ENCODE measurements around the gene SART3.

Gene SART3

GRCh38 chr12:108510836-108511235 lies 50.1 kb downstream of the SART3 start:
- Histone ChIP-seq H3K79me2 (ENCODE audit: control insufficient read depth, insufficient read depth, low read length, poor library complexity) (peaks cover 5% of the 10 kb centered on the region), H3K4me3 (ENCODE audit: low read depth, low read length) (no peak overlapping the region), H2BK12ac (ENCODE audit: low read length) (no peak overlapping the region), H3K4me2 (ENCODE audit: low read length) (no peak overlapping the region), H2AFZ (ENCODE audit: insufficient read depth, low read length, poor library complexity) (no peak overlapping the region), H3K27me3 (ENCODE audit: insufficient read depth, low read length) (no peaks in the 10 kb centered on the region), H3K18ac (ENCODE audit: low read length) (no peak overlapping the region), H4K12ac (ENCODE audit: low read depth, low read length) (no peak overlapping the region), H3K23ac (ENCODE audit: low read length) (no peak overlapping the region), H2AK5ac (ENCODE audit: low read length) (no peak overlapping the region), H4K8ac (ENCODE audit: low read depth, low read length) (no peak overlapping the region), H3K4ac (ENCODE audit: low read depth, low read length) (no peak overlapping the region), H3K79me1 (ENCODE audit: low read length) (peaks cover 5% of the 10 kb centered on the region), H3K9ac (ENCODE audit: low read length) (no peak overlapping the region), H4K91ac (ENCODE audit: low read depth, low read length) (no peak overlapping the region), H3K14ac (ENCODE audit: low read length) (no peak overlapping the region), H3K27ac (ENCODE audit: low read depth, low read length) (no peak overlapping the region), H3K9me3 (ENCODE audit: insufficient read depth, low read depth, low read length) (no peaks in the 10 kb centered on the region), H3K4me1 (ENCODE audit: control insufficient read depth in 1 of 2, insufficient read depth in 2 of 2, low read length in 2 of 2) (peaks cover 4 to 5% of the 10 kb centered on the region in 2 experiments), H3K36me3 (ENCODE audit: control insufficient read depth in 1 of 2, insufficient read depth in 2 of 2, low read length in 2 of 2) (no peaks in the 10 kb centered on the region), H2BK5ac (ENCODE audit: low read depth, low read length, poor library complexity) (no peak overlapping the region), H2BK120ac (ENCODE audit: insufficient read depth, low read length, poor library complexity) (no peak overlapping the region)
- no peak for DNase-seq
- no CpG with 5 or more reads among the region's 2 CpGs for whole genome bisulfite sequencing (ENCODE audit: extremely low coverage, insufficient coverage, insufficient read length)

- no peak overlapping the region for H3K27ac ChIP-seq (ENCODE audit: low read depth, low read length)
- no CpG with 5 or more reads among the region's 1 CpG for WGBS (ENCODE audit: extremely low coverage, insufficient coverage, insufficient read length)
- no peaks in the 10 kb centered on the region for H3K79me1 ChIP-seq (ENCODE audit: low read length)
- no peak for DNase-seq
- H3K79me2 ChIP-seq (ENCODE audit: control insufficient read depth, insufficient read depth, low read length, poor library complexity) = no peaks in the 10 kb centered on the region
- H3K4me1 ChIP-seq (ENCODE audit: control insufficient read depth in 1 of 2, insufficient read depth in 2 of 2, low read length in 2 of 2) = peaks cover 2 to 3% of the 10 kb centered on the region in 2 experiments
- H3K27me3 ChIP-seq (ENCODE audit: insufficient read depth, low read length) = no peaks in the 10 kb centered on the region
- no peak overlapping the region for H3K4me2 ChIP-seq (ENCODE audit: low read length)
- H4K8ac ChIP-seq (ENCODE audit: low read depth, low read length) = no peak overlapping the region
- no peak overlapping the region for H3K18ac ChIP-seq (ENCODE audit: low read length)
- no peak overlapping the region for H3K23ac ChIP-seq (ENCODE audit: low read length)
- H4K91ac ChIP-seq (ENCODE audit: low read depth, low read length) = no peak overlapping the region
- H2BK120ac ChIP-seq (ENCODE audit: insufficient read depth, low read length, poor library complexity) = no peak overlapping the region
- no peak overlapping the region for H3K9ac ChIP-seq (ENCODE audit: low read length)
- no peak overlapping the region for H2AFZ ChIP-seq (ENCODE audit: insufficient read depth, low read length, poor library complexity)
- no peak overlapping the region for H2AK5ac ChIP-seq (ENCODE audit: low read length)
- no peaks in the 10 kb centered on the region for H3K9me3 ChIP-seq (ENCODE audit: insufficient read depth, low read depth, low read length)
- H2BK5ac ChIP-seq (ENCODE audit: low read depth, low read length, poor library complexity) = no peak overlapping the region
- H3K36me3 ChIP-seq (ENCODE audit: control insufficient read depth in 1 of 2, insufficient read depth in 2 of 2, low read length in 2 of 2) = no peaks in the 10 kb centered on the region
- H2BK12ac ChIP-seq (ENCODE audit: low read length) = no peak overlapping the region
- no peak overlapping the region for H3K4me3 ChIP-seq (ENCODE audit: low read depth, low read length)
- no peak overlapping the region for H4K12ac ChIP-seq (ENCODE audit: low read depth, low read length)
- no peak overlapping the region for H3K4ac ChIP-seq (ENCODE audit: low read depth, low read length)
- no peak overlapping the region for H3K14ac ChIP-seq (ENCODE audit: low read length)
These were observed 51.2 kb downstream of the SART3 start for GRCh38 chr12:108509806-108510205.

GRCh38 chr12:108507971-108508642 lies 52.9 kb downstream of the SART3 start:
- H2BK120ac ChIP-seq (ENCODE audit: insufficient read depth, low read length, poor library complexity) = no peak overlapping the region
- H3K27me3 ChIP-seq (ENCODE audit: insufficient read depth, low read length) = no peaks in the 10 kb centered on the region
- H2BK5ac ChIP-seq (ENCODE audit: low read depth, low read length, poor library complexity) = no peak overlapping the region
- H2AFZ ChIP-seq (ENCODE audit: insufficient read depth, low read length, poor library complexity) = no peak overlapping the region
- H3K9ac ChIP-seq (ENCODE audit: low read length) = no peak overlapping the region
- no peak overlapping the region for H2AK5ac ChIP-seq (ENCODE audit: low read length)
- no peak overlapping the region for H3K23ac ChIP-seq (ENCODE audit: low read length)
- H3K4me3 ChIP-seq (ENCODE audit: low read depth, low read length) = no peak overlapping the region
- no peak for DNase-seq
- no peak overlapping the region for H3K27ac ChIP-seq (ENCODE audit: low read depth, low read length)
- H3K9me3 ChIP-seq (ENCODE audit: insufficient read depth, low read depth, low read length) = no peaks in the 10 kb centered on the region
- no peak overlapping the region for H3K18ac ChIP-seq (ENCODE audit: low read length)
- H3K4ac ChIP-seq (ENCODE audit: low read depth, low read length) = no peak overlapping the region
- no peaks in the 10 kb centered on the region for H3K36me3 ChIP-seq (ENCODE audit: control insufficient read depth in 1 of 2, insufficient read depth in 2 of 2, low read length in 2 of 2)
- no peaks in the 10 kb centered on the region for H3K4me1 ChIP-seq (ENCODE audit: control insufficient read depth in 1 of 2, insufficient read depth in 2 of 2, low read length in 2 of 2)
- no peaks in the 10 kb centered on the region for H3K79me2 ChIP-seq (ENCODE audit: control insufficient read depth, insufficient read depth, low read length, poor library complexity)
- no peak overlapping the region for H4K8ac ChIP-seq (ENCODE audit: low read depth, low read length)
- no peak overlapping the region for H3K14ac ChIP-seq (ENCODE audit: low read length)
- no peaks in the 10 kb centered on the region for H3K79me1 ChIP-seq (ENCODE audit: low read length)
- no peak overlapping the region for H2BK12ac ChIP-seq (ENCODE audit: low read length)
- H4K12ac ChIP-seq (ENCODE audit: low read depth, low read length) = no peak overlapping the region
- no peak overlapping the region for H3K4me2 ChIP-seq (ENCODE audit: low read length)
- WGBS (ENCODE audit: extremely low coverage, insufficient coverage, insufficient read length) = no CpG with 5 or more reads among the region's 3 CpGs
- no peak overlapping the region for H4K91ac ChIP-seq (ENCODE audit: low read depth, low read length)

DNA sequence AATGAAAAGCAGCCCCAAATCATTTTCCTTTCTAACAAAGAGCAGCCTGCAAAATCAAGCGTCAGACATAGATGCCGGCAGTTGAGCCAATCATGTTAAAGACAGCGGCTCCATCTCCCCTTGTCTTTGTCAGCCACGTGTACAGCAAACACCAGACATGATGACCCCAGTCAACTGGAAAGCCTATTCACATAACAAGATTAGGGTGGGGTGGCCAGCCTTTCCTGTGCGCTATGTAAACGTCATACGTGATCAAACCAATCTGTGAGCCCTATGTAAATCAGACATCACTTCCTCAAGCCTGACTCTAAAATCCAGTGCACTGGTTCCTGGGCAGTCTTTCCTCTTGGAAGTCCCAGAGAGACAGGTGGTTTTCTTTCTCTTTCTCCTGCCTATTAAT lies 55.8 kb downstream of the SART3 start:
- no peak overlapping the region for H2AFZ ChIP-seq (ENCODE audit: insufficient read depth, low read length, poor library complexity)
- H4K12ac ChIP-seq (ENCODE audit: low read depth, low read length) = no peak overlapping the region
- no peak overlapping the region for H2BK120ac ChIP-seq (ENCODE audit: insufficient read depth, low read length, poor library complexity)
- H3K79me1 ChIP-seq (ENCODE audit: low read length) = no peaks in the 10 kb centered on the region
- H3K18ac ChIP-seq (ENCODE audit: low read length) = no peak overlapping the region
- no CpG with 5 or more reads among the region's 7 CpGs for WGBS (ENCODE audit: extremely low coverage, insufficient coverage, insufficient read length)
- no peak overlapping the region for H4K91ac ChIP-seq (ENCODE audit: low read depth, low read length)
- no peak overlapping the region for H4K8ac ChIP-seq (ENCODE audit: low read depth, low read length)
- no peaks in the 10 kb centered on the region for H3K36me3 ChIP-seq (ENCODE audit: control insufficient read depth in 1 of 2, insufficient read depth in 2 of 2, low read length in 2 of 2)
- no peak overlapping the region for H2BK12ac ChIP-seq (ENCODE audit: low read length)
- no peak overlapping the region for H3K27ac ChIP-seq (ENCODE audit: low read depth, low read length)
- H3K27me3 ChIP-seq (ENCODE audit: insufficient read depth, low read length) = no peaks in the 10 kb centered on the region
- H3K4me1 ChIP-seq (ENCODE audit: control insufficient read depth in 1 of 2, insufficient read depth in 2 of 2, low read length in 2 of 2) = no peaks in the 10 kb centered on the region
- no peak overlapping the region for H3K4me3 ChIP-seq (ENCODE audit: low read depth, low read length)
- DNase-seq = no peak
- no peak overlapping the region for H2AK5ac ChIP-seq (ENCODE audit: low read length)
- no peak overlapping the region for H3K4ac ChIP-seq (ENCODE audit: low read depth, low read length)
- no peak overlapping the region for H3K9ac ChIP-seq (ENCODE audit: low read length)
- no peaks in the 10 kb centered on the region for H3K79me2 ChIP-seq (ENCODE audit: control insufficient read depth, insufficient read depth, low read length, poor library complexity)
- H3K9me3 ChIP-seq (ENCODE audit: insufficient read depth, low read depth, low read length) = no peaks in the 10 kb centered on the region
- no peak overlapping the region for H3K14ac ChIP-seq (ENCODE audit: low read length)
- H2BK5ac ChIP-seq (ENCODE audit: low read depth, low read length, poor library complexity) = no peak overlapping the region
- no peak overlapping the region for H3K23ac ChIP-seq (ENCODE audit: low read length)
- no peak overlapping the region for H3K4me2 ChIP-seq (ENCODE audit: low read length)
